Left colon (tissue), 2 donors: Measurements from ENCODE around the gene FCMR. TPM values are rescaled to one million over a fixed set of nuclear protein-coding genes. Genes with fewer than 3 reads are reported as not detected.

Experiments
- ATAC-seq: fragments of 200-7000 bp; cut with Tn5 transposase; one replicate; pipeline ENCODE4 v1.9.1; 2020; ENCODE audit warnings: mild to moderate bottlenecking, moderate library complexity
- DNase-seq, 2 donors: peaks; one replicate each; pipeline ENCODE4 v3.0.0-alpha.2; 2020
- intact Hi-C, 2 donors: fragments of 100-400 bp; cut with DNase I in 1 of 2; cut with micrococcal nuclease in 1 of 2; formaldehyde crosslinking; loops; one replicate each; pipeline versions ENCODE4 v1.11.2 to v1.14.0; 2022; cut with DNase I, micrococcal nuclease
- total RNA-seq, 2 donors: library from RNA; stranded (reverse); fragmentation: NEBNext Ultra II Directional; extraction: Animal tissue kit (Norgen Biotek cat#: 25700); gene quantifications; one replicate each; pipeline ENCODE4 v1.2.1, GENCODE V29; 2021
- donor health status: DM: no; HTN: no; CAD: no.
- donor health status: DM: yes; HTN: yes; CAD: no.

The FCMR gene
- total RNA-seq, 2 donors from 2014 or later = 1.6 to 4.8 TPM

- DNase-seq (peak; percentile 33 to 53), ATAC-seq (peak; percentile 27)
- intact Hi-C loops = no loop called here
Observed at GRCh38 chr1:206952171-206952570, 30.4 kb upstream of the FCMR start.

GRCh38 chr1:206951318-206952100 lies 29.8 kb upstream of the FCMR start:
- intact Hi-C loops = no loop called here
- ATAC-seq = peak; percentile 52
- peak; percentile 40 to 62 for DNase-seq

GRCh38 chr1:206949641-206950040 lies 27.9 kb upstream of the FCMR start:
- no peak for ATAC-seq
- intact Hi-C loops = no loop called here
- DNase-seq = no peak

GRCh38 chr1:206949208-206949607 lies 27.5 kb upstream of the FCMR start:
- DNase-seq (no peak), ATAC-seq (no peak)
- intact Hi-C loops = no loop called here

- intact Hi-C loops = no loop called here
- DNase-seq (no peak), ATAC-seq (no peak)
Observed at GRCh38 chr1:206947255-206947654, 25.5 kb upstream of the FCMR start.

GRCh38 chr1:206946261-206946660 lies 24.5 kb upstream of the FCMR start, which contains the start of gene PIGR:
Gene PIGR, minus strand, starts transcription at chr1:206946466. Its CDS starts 5,935 bp downstream, at chr1:206940531.
- DNase-seq (peak; percentile 85 to 91), ATAC-seq (peak; percentile 58)
- intact Hi-C loops = no loop called here

- DNase-seq = no peak
- intact Hi-C loops = no loop called here
- ATAC-seq = no peak
Observed at GRCh38 chr1:206945779-206946178, 24.0 kb upstream of the FCMR start.

GRCh38 chr1:206944703-206945102 lies 23.0 kb upstream of the FCMR start:
- no peak for ATAC-seq
- intact Hi-C loops = no loop called here

GRCh38 chr1:206941766-206942418 lies 20.2 kb upstream of the FCMR start:
- ATAC-seq (peak; percentile 66), DNase-seq (peak; percentile 70 to 87)
- intact Hi-C loops = no loop called here

More at GRCh38 chr1:206944703-206945102, 23.0 kb upstream of the FCMR start:
- DNase-seq = no peak

GRCh38 chr1:206940588-206940936 lies 18.8 kb upstream of the FCMR start:
- intact Hi-C loops = no loop called here
- ATAC-seq (no peak), DNase-seq (no peak)

- DNase-seq = peak; percentile 72 to 84
- intact Hi-C loops = no loop called here
- peak; percentile 21 for ATAC-seq
Observed at GRCh38 chr1:206939841-206940587, 18.3 kb upstream of the FCMR start.

GRCh38 chr1:206939131-206939530 lies 17.4 kb upstream of the FCMR start:
- DNase-seq = peak in 1 of 2 donors; percentile 42
- ATAC-seq = no peak
- intact Hi-C loops = no loop called here

GRCh38 chr1:206937425-206937824 lies 15.7 kb upstream of the FCMR start:
- ATAC-seq (peak; percentile 2), DNase-seq (no peak)
- intact Hi-C loops = no loop called here

- ATAC-seq = peak; percentile 18
- peak in 1 of 2 donors; percentile 59 for DNase-seq
- intact Hi-C loops = no loop called here
Observed at GRCh38 chr1:206935491-206936067, 13.8 kb upstream of the FCMR start.

GRCh38 chr1:206933333-206933945 lies 11.7 kb upstream of the FCMR start:
- DNase-seq (peak in 1 of 2 donors; percentile 77), ATAC-seq (peak; percentile 11)
- intact Hi-C loops = no loop called here

- intact Hi-C loops = no loop called here
- DNase-seq = no peak
- no peak for ATAC-seq
Observed at GRCh38 chr1:206932177-206932576, 10.4 kb upstream of the FCMR start.

- intact Hi-C loops = no loop called here
- ATAC-seq (no peak), DNase-seq (no peak)
Observed at GRCh38 chr1:206931709-206932108, 10.0 kb upstream of the FCMR start.

GRCh38 chr1:206930210-206930798 lies 8.6 kb upstream of the FCMR start:
- intact Hi-C loops = no loop called here
- DNase-seq (peak in 1 of 2 donors; percentile 60), ATAC-seq (no peak)
